ENCODE data around the gene CEP70.

CEP70 gene

GRCh38 chr3:138448631-138449030, 145.4 kb downstream of the CEP70 start:
- no peak for DNase-seq

- no peak for DNase-seq
These were observed 148.4 kb downstream of the CEP70 start for GRCh38 chr3:138445654-138446053.

GRCh38 chr3:138445236-138445635, 148.8 kb downstream of the CEP70 start:
- no peak for DNase-seq

Measured in NCI-H510A (cell line).